ENCODE results near the gene ROBO3. TPM values are rescaled to one million over a fixed set of nuclear protein-coding genes. Genes with fewer than 3 reads are reported as not detected.
A peak's percentile ranks its signal among the peaks of the same experiment; 100 is the strongest.

ROBO3 gene
- total and polyA plus RNA-seq, 5 donors from 2014 or later: 0.34 to 4.6 (median 2.1) TPM

DNA sequence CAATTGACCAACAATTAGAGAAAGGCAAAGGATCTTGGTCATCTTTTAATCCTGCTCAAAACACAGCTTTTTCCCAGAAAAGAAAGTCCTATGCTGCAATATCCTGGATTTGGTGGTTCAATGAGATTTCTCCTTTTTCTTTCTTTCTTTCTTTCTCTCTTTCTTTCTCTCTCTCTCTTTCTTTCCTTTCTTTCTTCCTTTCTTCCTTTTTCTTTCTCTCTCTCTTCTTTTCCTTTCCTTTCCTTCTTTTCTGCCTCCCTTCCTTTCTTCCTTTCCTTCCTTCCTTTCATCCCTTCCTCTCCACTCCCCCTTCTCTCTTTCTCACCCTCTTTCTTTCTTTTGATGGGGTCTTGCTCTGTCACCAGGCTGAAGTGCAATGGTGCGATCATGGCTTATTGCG is 33.3 kb upstream of the ROBO3 start:
- peaks cover 41% of the 10 kb centered on the region for H3K27me3 Mint-ChIP-seq

DNA sequence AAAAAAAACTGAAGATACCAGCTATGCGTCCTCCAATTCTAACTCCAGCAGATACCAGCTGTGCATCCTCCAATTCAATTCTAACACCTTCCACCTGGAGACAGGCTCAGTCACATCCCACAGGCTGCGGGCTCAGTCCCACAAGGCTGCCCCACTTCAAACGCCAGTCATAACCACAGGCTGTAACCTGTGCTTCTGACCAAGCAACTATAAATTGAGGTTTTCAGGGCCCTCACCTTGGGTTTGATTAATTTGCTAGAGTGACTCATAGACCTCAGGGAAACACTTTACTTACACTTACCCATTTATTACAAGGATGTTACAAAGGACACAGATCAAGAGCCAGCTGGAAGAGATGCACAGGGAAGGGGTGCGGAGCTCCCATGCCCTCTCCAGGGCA is 32.7 kb upstream of the ROBO3 start:
- Histone ChIP-seq H3K4me1 (ENCODE audit: control insufficient read depth, insufficient read depth, low read length, poor library complexity, severe bottlenecking) (peaks cover 6% of the 10 kb centered on the region), H3K9me3 (ENCODE audit: control insufficient read depth in 2 of 2, low read length in 2 of 2) (no peaks in the 10 kb centered on the region), H3K4me3 (ENCODE audit: low read depth, low read length) (no peak overlapping the region), H3K27me3 (ENCODE audit: control insufficient read depth, insufficient read depth, low read length) (peaks cover 7% of the 10 kb centered on the region), H3K36me3 (ENCODE audit: control insufficient read depth, insufficient read depth, low read length) (no peaks in the 10 kb centered on the region), H3K27ac (ENCODE audit: insufficient read depth, low read length, poor library complexity, severe bottlenecking) (no peak overlapping the region)
- no peak for ATAC-seq (ENCODE audit: low read depth in 2 of 2)
- H3K27ac Mint-ChIP-seq: no peak overlapping the region
- H3K36me3 Mint-ChIP-seq: no peaks in the 10 kb centered on the region
- H3K4me3 Mint-ChIP-seq: no peak overlapping the region
- H3K27me3 Mint-ChIP-seq: peaks cover 40% of the 10 kb centered on the region
- no peak for DNase-seq
- peaks cover 5 to 11% (median 7%) of the 10 kb centered on the region in 4 donors for H3K4me1 Mint-ChIP-seq
- H3K9me3 Mint-ChIP-seq: peaks cover 0 to 1% (median 0%) of the 10 kb centered on the region in 7 donors

More for the DNA sequence above, 33.3 kb upstream of the ROBO3 start:
- Mint-ChIP-seq H3K9me3 (peaks cover 0 to 1% (median 0%) of the 10 kb centered on the region in 7 donors), H3K4me3 (no peak overlapping the region), H3K4me1 (peaks cover 2 to 7% (median 3%) of the 10 kb centered on the region in 4 donors), H3K27ac (no peak overlapping the region), H3K36me3 (no peaks in the 10 kb centered on the region)
- ATAC-seq (ENCODE audit: low read depth in 2 of 2): no peak
- H3K27ac ChIP-seq (ENCODE audit: insufficient read depth, low read length, poor library complexity, severe bottlenecking): no peak overlapping the region
- H3K36me3 ChIP-seq (ENCODE audit: control insufficient read depth, insufficient read depth, low read length): no peaks in the 10 kb centered on the region
- H3K27me3 ChIP-seq (ENCODE audit: control insufficient read depth, insufficient read depth, low read length): peaks cover 3% of the 10 kb centered on the region
- no peak overlapping the region for H3K4me3 ChIP-seq (ENCODE audit: low read depth, low read length)
- DNase-seq: no peak
- peaks cover 5% of the 10 kb centered on the region for H3K4me1 ChIP-seq (ENCODE audit: control insufficient read depth, insufficient read depth, low read length, poor library complexity, severe bottlenecking)
- H3K9me3 ChIP-seq (ENCODE audit: control insufficient read depth in 2 of 2, low read length in 2 of 2): no peaks in the 10 kb centered on the region

- H3K4me1 Mint-ChIP-seq: peaks cover 5 to 14% (median 8%) of the 10 kb centered on the region in 4 donors
- H3K27me3 Mint-ChIP-seq: peaks cover 48% of the 10 kb centered on the region
- H3K9me3 Mint-ChIP-seq: peaks cover 0 to 1% (median 0%) of the 10 kb centered on the region in 7 donors
- H3K36me3 Mint-ChIP-seq: no peaks in the 10 kb centered on the region
- Histone ChIP-seq H3K9me3 (ENCODE audit: control insufficient read depth in 2 of 2, low read length in 2 of 2) (no peaks in the 10 kb centered on the region), H3K4me1 (ENCODE audit: control insufficient read depth, insufficient read depth, low read length, poor library complexity, severe bottlenecking) (peaks cover 15% of the 10 kb centered on the region), H3K4me3 (ENCODE audit: low read depth, low read length) (no peak overlapping the region), H3K27me3 (ENCODE audit: control insufficient read depth, insufficient read depth, low read length) (peaks cover 17% of the 10 kb centered on the region), H3K27ac (ENCODE audit: insufficient read depth, low read length, poor library complexity, severe bottlenecking) (no peak overlapping the region), H3K36me3 (ENCODE audit: control insufficient read depth, insufficient read depth, low read length) (no peaks in the 10 kb centered on the region)
- no peak overlapping the region for H3K27ac Mint-ChIP-seq
- ATAC-seq (ENCODE audit: low read depth in 2 of 2) (no peak), DNase-seq (no peak)
- H3K4me3 Mint-ChIP-seq: no peak overlapping the region
Measured at GRCh38 chr11:124834526-124835180, 30.6 kb upstream of the ROBO3 start.

- Mint-ChIP-seq H3K36me3 (no peaks in the 10 kb centered on the region), H3K9me3 (no peaks in the 10 kb centered on the region), H3K4me3 (peak overlapping the region in 2 of 4 donors; percentile 21 to 76), H3K27ac (no peak overlapping the region), H3K27me3 (peaks cover 55% of the 10 kb centered on the region), H3K4me1 (peaks cover 5 to 20% (median 8%) of the 10 kb centered on the region in 4 donors)
- no peak for DNase-seq
- H3K27ac ChIP-seq (ENCODE audit: insufficient read depth, low read length, poor library complexity, severe bottlenecking): no peak overlapping the region
- peaks cover 20% of the 10 kb centered on the region for H3K4me1 ChIP-seq (ENCODE audit: control insufficient read depth, insufficient read depth, low read length, poor library complexity, severe bottlenecking)
- no peak for ATAC-seq (ENCODE audit: low read depth in 2 of 2)
- no peaks in the 10 kb centered on the region for H3K36me3 ChIP-seq (ENCODE audit: control insufficient read depth, insufficient read depth, low read length)
- H3K27me3 ChIP-seq (ENCODE audit: control insufficient read depth, insufficient read depth, low read length): peaks cover 25% of the 10 kb centered on the region
- H3K9me3 ChIP-seq (ENCODE audit: control insufficient read depth in 2 of 2, low read length in 2 of 2): no peaks in the 10 kb centered on the region
- peak overlapping the region; percentile 7 for H3K4me3 ChIP-seq (ENCODE audit: low read depth, low read length)
Measured at GRCh38 chr11:124835918-124836317, 29.3 kb upstream of the ROBO3 start.

- peaks cover 68% of the 10 kb centered on the region for H3K27me3 Mint-ChIP-seq
Measured at GRCh38 chr11:124837491-124837856, 27.8 kb upstream of the ROBO3 start.

DNA sequence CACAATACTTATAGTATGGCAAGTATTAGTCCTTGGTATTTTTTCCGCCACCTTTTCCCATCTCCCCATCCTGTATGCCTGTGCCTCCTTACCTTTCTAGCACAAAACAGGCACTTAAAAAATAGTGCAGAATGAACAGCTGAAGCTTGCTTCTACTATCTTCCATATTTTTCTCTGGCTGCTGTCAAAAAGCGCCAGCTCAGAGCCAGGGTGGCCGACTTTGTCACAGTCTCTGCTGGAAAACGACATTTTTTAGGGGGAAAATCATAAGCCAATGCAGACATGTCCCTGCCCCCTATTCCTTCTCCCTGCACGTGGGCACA is 26.5 kb upstream of the ROBO3 start:
- no peaks in the 10 kb centered on the region for H3K9me3 ChIP-seq (ENCODE audit: control insufficient read depth in 2 of 2, low read length in 2 of 2)
- H3K4me1 ChIP-seq (ENCODE audit: control insufficient read depth, insufficient read depth, low read length, poor library complexity, severe bottlenecking): peaks cover 20% of the 10 kb centered on the region
- Mint-ChIP-seq H3K36me3 (no peaks in the 10 kb centered on the region), H3K9me3 (no peaks in the 10 kb centered on the region), H3K4me3 (no peak overlapping the region), H3K27me3 (peaks cover 79% of the 10 kb centered on the region), H3K27ac (no peak overlapping the region), H3K4me1 (peaks cover 5 to 20% (median 11%) of the 10 kb centered on the region in 4 donors)
- H3K27me3 ChIP-seq (ENCODE audit: control insufficient read depth, insufficient read depth, low read length): peaks cover 43% of the 10 kb centered on the region
- no peaks in the 10 kb centered on the region for H3K36me3 ChIP-seq (ENCODE audit: control insufficient read depth, insufficient read depth, low read length)
- H3K4me3 ChIP-seq (ENCODE audit: low read depth, low read length): no peak overlapping the region
- H3K27ac ChIP-seq (ENCODE audit: insufficient read depth, low read length, poor library complexity, severe bottlenecking): no peak overlapping the region
- DNase-seq (no peak), ATAC-seq (ENCODE audit: low read depth in 2 of 2) (no peak)

More at GRCh38 chr11:124837491-124837856, 27.8 kb upstream of the ROBO3 start:
- H3K4me3 ChIP-seq (ENCODE audit: low read depth, low read length): no peak overlapping the region
- peaks cover 20% of the 10 kb centered on the region for H3K4me1 ChIP-seq (ENCODE audit: control insufficient read depth, insufficient read depth, low read length, poor library complexity, severe bottlenecking)
- Mint-ChIP-seq H3K27ac (no peak overlapping the region), H3K9me3 (no peaks in the 10 kb centered on the region), H3K4me3 (peak overlapping the region in 1 of 4 donors; percentile 71), H3K4me1 (peaks cover 5 to 20% (median 11%) of the 10 kb centered on the region in 4 donors), H3K36me3 (no peaks in the 10 kb centered on the region)
- H3K36me3 ChIP-seq (ENCODE audit: control insufficient read depth, insufficient read depth, low read length): no peaks in the 10 kb centered on the region
- DNase-seq (peak in 1 of 3 donors; percentile 44), ATAC-seq (ENCODE audit: low read depth in 2 of 2) (no peak)
- H3K27ac ChIP-seq (ENCODE audit: insufficient read depth, low read length, poor library complexity, severe bottlenecking): no peak overlapping the region
- H3K9me3 ChIP-seq (ENCODE audit: control insufficient read depth in 2 of 2, low read length in 2 of 2): no peaks in the 10 kb centered on the region
- peaks cover 38% of the 10 kb centered on the region for H3K27me3 ChIP-seq (ENCODE audit: control insufficient read depth, insufficient read depth, low read length)

GRCh38 chr11:124839128-124839971 is 25.9 kb upstream of the ROBO3 start:
- Mint-ChIP-seq H3K4me3 (no peak overlapping the region), H3K9me3 (no peaks in the 10 kb centered on the region), H3K27ac (no peak overlapping the region), H3K36me3 (no peaks in the 10 kb centered on the region), H3K27me3 (peaks cover 84% of the 10 kb centered on the region), H3K4me1 (peaks cover 5 to 20% (median 11%) of the 10 kb centered on the region in 4 donors)
- Histone ChIP-seq H3K36me3 (ENCODE audit: control insufficient read depth, insufficient read depth, low read length) (no peaks in the 10 kb centered on the region), H3K9me3 (ENCODE audit: control insufficient read depth in 2 of 2, low read length in 2 of 2) (no peaks in the 10 kb centered on the region), H3K27ac (ENCODE audit: insufficient read depth, low read length, poor library complexity, severe bottlenecking) (no peak overlapping the region), H3K4me3 (ENCODE audit: low read depth, low read length) (no peak overlapping the region), H3K4me1 (ENCODE audit: control insufficient read depth, insufficient read depth, low read length, poor library complexity, severe bottlenecking) (peaks cover 20% of the 10 kb centered on the region), H3K27me3 (ENCODE audit: control insufficient read depth, insufficient read depth, low read length) (peaks cover 42% of the 10 kb centered on the region)
- ATAC-seq (ENCODE audit: low read depth in 2 of 2) (no peak), DNase-seq (no peak)
